Lung (tissue), 12 donors: ENCODE results near the gene TXN2. TPM values are rescaled to one million over a fixed set of nuclear protein-coding genes. Genes with fewer than 3 reads are reported as not detected.
A peak's percentile ranks its signal among the peaks of the same experiment; 100 is the strongest.

Experiments used
- ATAC-seq: fragments of 200-7000 bp; cut with Tn5 transposase; one replicate; pipeline ENCODE4 v1.9.1; 2020; ENCODE audit warnings: moderate number of reproducible peaks; ENCODE audit not compliant: insufficient read depth, low FRiP score
- DNase-seq, 3 donors: peaks; one replicate each; pipeline ENCODE4 v3.0.0-alpha.2; 2013 to 2017
- H3K27ac ChIP-seq, 2 donors: one replicate each; pipeline ENCODE4 v1.5.1; 2013; ENCODE audit warnings: mild to moderate bottlenecking in 2 of 2, moderate library complexity in 2 of 2, control low read depth in 1 of 2, inconsistent platforms in 1 of 2, low read depth in 1 of 2, low read length in 1 of 2
- H3K27me3 ChIP-seq, 3 donors: one replicate each; pipeline ENCODE4 v1.5.1; 2013; ENCODE audit warnings: low read length in 2 of 3; ENCODE audit not compliant: control insufficient read depth in 3 of 3, insufficient read depth in 3 of 3
- H3K36me3 ChIP-seq, 4 donors: one replicate each; pipeline ENCODE4 v1.5.1; 2013; ENCODE audit warnings: low read length in 4 of 4, mild to moderate bottlenecking in 1 of 4, moderate library complexity in 1 of 4; ENCODE audit not compliant: control insufficient read depth in 4 of 4, insufficient read depth in 4 of 4
- H3K4me1 ChIP-seq, 5 donors: one replicate each; pipeline ENCODE4 v1.5.1; 2013; ENCODE audit warnings: low read length in 5 of 5, mild to moderate bottlenecking in 2 of 5, moderate library complexity in 1 of 5; ENCODE audit not compliant: control insufficient read depth in 5 of 5, insufficient read depth in 5 of 5
- H3K4me3 ChIP-seq: one replicate; pipeline ENCODE4 v1.5.1; 2013; ENCODE audit warnings: mild to moderate bottlenecking, control low read depth, moderate library complexity
- H3K9ac ChIP-seq, 2 donors: one replicate each; pipeline ENCODE4 v1.5.1; 2013; ENCODE audit warnings: low read length in 2 of 2, control low read depth in 1 of 2; ENCODE audit not compliant: insufficient read depth in 1 of 2
- H3K9me3 ChIP-seq, 4 donors: one replicate each; pipeline ENCODE4 v1.5.1; 2013; ENCODE audit warnings: low read length in 3 of 4, mild to moderate bottlenecking in 1 of 4, moderate library complexity in 1 of 4; ENCODE audit not compliant: control insufficient read depth in 4 of 4, insufficient read depth in 3 of 4
- WGBS, 2 donors: extraction: QIAGEN DNeasy Blood & Tissue Kit; methylation state at CpG; one replicate each; pipeline ENCODE4 v1.1.7; 2013; 5-methylcytosine and 5-hydroxymethylcytosine counted together
- polyA plus RNA-seq, 2 donors: library from polyadenylated mRNA; stranded (reverse); fragments of 200-250 nt; gene quantifications; one replicate each; pipeline ENCODE4 v1.2.1, GENCODE V29; 2013
- total RNA-seq, 2 donors: library from RNA; depleted of rRNA in 1 of 2; stranded (reverse); fragments of >200 nt in 1 of 2; gene quantifications; one replicate each; pipeline ENCODE4 v1.2.1, GENCODE V29; 2014 to 2021
- TF ChIP-seq, protein P1 (sequence below): IDR thresholded peaks from 2 replicates; pipeline ENCODE4 v1.5.1; 2012; ENCODE audit warnings: mild to moderate bottlenecking; ENCODE audit errors: control extremely low read depth, extremely low read depth
- donor health status: control.
- donor health status: control.
- donor health status: Bipolar disorder and iron deficiency.
- donor health status: healthy.
- donor health status: DM: yes; HTN: yes; CAD: no.

Gene TXN2
- total and polyA plus RNA-seq, 4 donors: 26.8 to 92.2 (median 78.9) TPM

DNA sequence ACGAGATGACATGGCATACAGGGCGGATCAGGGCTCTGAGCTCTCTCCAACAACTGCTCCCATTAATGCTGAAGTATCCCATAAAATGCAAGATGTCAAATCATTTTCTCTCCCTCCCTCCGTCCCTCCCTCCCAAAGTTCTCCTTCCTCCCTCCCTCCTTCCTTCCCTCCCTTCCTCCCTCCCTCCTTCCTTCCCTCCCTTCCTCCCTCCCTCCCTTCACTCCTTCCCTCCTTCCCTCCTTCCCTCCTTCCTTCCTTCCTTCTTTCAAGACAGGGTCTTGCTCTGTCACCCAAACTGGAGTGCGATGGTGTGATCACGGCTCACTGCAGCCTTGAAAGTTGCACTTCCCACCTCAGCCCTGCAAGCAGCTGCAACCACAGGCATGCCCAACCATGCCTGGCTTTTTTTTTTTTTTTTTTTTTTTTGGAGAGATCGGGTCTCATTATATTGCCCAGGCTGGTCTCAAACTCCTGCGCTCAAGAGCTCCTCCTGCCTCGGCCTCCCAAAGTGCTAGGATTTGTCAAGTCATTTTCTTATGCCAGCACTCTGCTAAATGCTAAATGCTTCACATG, 38.2 kb downstream of the TXN2 start:
- Histone ChIP-seq H3K4me3 (no peak overlapping the region), H3K4me1 (peaks cover 0 to 5% (median 0%) of the 10 kb centered on the region in 5 donors), H3K27me3 (no peaks in the 10 kb centered on the region), H3K36me3 (no peaks in the 10 kb centered on the region), H3K27ac (no peak overlapping the region), H3K9ac (no peak overlapping the region), H3K9me3 (no peaks in the 10 kb centered on the region)
- ATAC-seq (no peak), DNase-seq (no peak)
- TF ChIP-seq, protein P1, sequence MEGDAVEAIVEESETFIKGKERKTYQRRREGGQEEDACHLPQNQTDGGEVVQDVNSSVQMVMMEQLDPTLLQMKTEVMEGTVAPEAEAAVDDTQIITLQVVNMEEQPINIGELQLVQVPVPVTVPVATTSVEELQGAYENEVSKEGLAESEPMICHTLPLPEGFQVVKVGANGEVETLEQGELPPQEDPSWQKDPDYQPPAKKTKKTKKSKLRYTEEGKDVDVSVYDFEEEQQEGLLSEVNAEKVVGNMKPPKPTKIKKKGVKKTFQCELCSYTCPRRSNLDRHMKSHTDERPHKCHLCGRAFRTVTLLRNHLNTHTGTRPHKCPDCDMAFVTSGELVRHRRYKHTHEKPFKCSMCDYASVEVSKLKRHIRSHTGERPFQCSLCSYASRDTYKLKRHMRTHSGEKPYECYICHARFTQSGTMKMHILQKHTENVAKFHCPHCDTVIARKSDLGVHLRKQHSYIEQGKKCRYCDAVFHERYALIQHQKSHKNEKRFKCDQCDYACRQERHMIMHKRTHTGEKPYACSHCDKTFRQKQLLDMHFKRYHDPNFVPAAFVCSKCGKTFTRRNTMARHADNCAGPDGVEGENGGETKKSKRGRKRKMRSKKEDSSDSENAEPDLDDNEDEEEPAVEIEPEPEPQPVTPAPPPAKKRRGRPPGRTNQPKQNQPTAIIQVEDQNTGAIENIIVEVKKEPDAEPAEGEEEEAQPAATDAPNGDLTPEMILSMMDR: no peak
- WGBS, 2 donors: 64 to 75% methylated on average over 8 of the region's 8 CpGs

DNA sequence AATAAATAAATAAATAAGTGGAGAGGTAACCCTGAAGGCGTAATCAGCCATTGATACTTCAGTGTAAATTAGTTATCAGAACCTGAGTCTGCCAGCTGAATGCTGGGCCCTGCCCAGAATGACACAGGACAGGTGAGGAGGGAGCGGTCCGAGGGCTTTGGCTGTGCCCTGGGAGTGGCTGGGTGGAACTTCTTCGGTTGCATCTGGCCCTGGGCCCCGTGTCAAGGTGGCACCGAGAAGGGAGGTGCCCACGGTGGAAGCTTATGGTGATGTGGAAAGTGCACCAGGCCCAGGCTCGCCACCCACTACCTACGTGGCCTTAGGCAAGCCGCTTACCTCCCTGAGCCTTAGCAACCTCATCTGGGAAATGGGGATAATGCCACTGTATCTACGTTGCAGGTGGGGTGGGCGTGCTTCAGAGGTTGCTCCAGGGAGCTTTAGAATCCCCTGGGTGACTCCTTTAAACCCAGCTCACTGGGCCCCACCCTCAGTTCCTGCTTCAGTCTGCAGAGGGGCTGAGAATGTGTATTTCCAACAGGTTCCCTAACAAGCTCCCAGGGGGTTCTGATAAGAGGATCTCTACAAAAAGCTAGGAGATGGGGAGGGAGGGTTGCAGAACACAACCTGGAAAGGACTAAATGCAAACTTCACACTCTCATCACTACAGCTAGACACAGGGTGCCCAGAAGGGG, 38.8 kb downstream of the TXN2 start:
- ATAC-seq (no peak), DNase-seq (no peak)
- TF ChIP-seq, protein P1: no peak
- Histone ChIP-seq H3K4me1 (peaks cover 0 to 5% (median 0%) of the 10 kb centered on the region in 5 donors), H3K27ac (peak overlapping the region in 1 of 2 donors; percentile 45), H3K4me3 (no peak overlapping the region), H3K9ac (no peak overlapping the region), H3K9me3 (no peaks in the 10 kb centered on the region), H3K36me3 (no peaks in the 10 kb centered on the region), H3K27me3 (no peaks in the 10 kb centered on the region)
- WGBS, 2 donors: 92 to 95% methylated on average over 12 of the region's 12 CpGs

DNA sequence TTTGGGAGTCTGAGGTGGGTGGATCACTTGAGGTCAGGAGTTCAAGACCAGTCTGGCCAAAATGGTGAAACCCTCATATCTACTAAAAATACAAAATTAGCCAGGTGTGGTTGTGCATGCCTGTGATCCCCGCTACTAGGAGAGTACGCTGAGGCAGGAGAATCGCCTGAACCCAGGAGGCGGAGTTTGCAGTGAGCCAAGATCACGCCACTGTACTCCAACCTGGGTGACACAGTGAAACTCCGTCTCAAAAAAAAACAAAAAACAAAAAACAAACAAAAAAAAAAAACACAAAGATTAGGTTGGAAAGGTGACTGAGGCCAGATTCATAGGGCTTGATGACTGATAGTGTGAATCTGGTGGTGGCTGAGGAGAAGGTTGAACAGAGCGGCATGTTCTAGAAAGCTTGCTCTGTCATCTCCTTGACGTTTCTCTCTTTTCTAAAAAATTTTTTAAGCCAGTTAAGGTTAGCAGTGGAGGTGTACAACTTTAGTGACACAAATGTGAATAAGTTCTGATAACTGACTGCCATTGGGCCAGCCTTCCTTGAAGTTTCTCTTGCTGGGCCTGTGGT, 40.9 kb downstream of the TXN2 start:
- Histone ChIP-seq H3K27me3 (no peaks in the 10 kb centered on the region), H3K4me3 (no peak overlapping the region), H3K27ac (peak overlapping the region in 1 of 2 donors; percentile 42), H3K4me1 (peaks cover 0 to 13% (median 2%) of the 10 kb centered on the region in 5 donors), H3K9ac (no peak overlapping the region), H3K9me3 (no peaks in the 10 kb centered on the region), H3K36me3 (no peaks in the 10 kb centered on the region)
- TF ChIP-seq, protein P1: no peak
- DNase-seq (no peak), ATAC-seq (no peak)
- 90 to 94% methylated on average over 8 of the region's 8 CpGs for WGBS, 2 donors
